ENCODE data around the gene CES3. TPM values are rescaled to one million over a fixed set of nuclear protein-coding genes. Genes with fewer than 3 reads are reported as not detected.

The CES3 gene
- total and polyA plus RNA-seq, 2 donors (not counting 3 experiments of a cell fraction or from before 2014, with no cell fraction given), result 0.10 TPM; not detected in 1

- POLR2A ChIA-PET, result no interaction called here
- Histone ChIP-seq H4K20me1 (replicated peaks; ENCODE audit: control insufficient read depth, extremely low read depth, insufficient read depth, low read length) (no peaks in the 10 kb centered on the region), H3K27me3 (ENCODE audit: control insufficient read depth in 2 of 2, insufficient read depth in 2 of 2, low read length in 2 of 2) (peaks cover 36 to 38% of the 10 kb centered on the region in 2 experiments), H2AFZ (ENCODE audit: low read depth, low read length) (no peak overlapping the region), H3K27ac (ENCODE audit: insufficient read depth, low read depth, low read length) (no peak overlapping the region), H3K9me1 (replicated peaks; ENCODE audit: control insufficient read depth, extremely low read depth, insufficient read depth, low read length) (no peaks in the 10 kb centered on the region), H3K9me3 (replicated peaks; ENCODE audit: control insufficient read depth, insufficient read depth, low read length) (no peaks in the 10 kb centered on the region), H3K36me3 (ENCODE audit: control insufficient read depth in 2 of 2, extremely low read depth in 1 of 2, insufficient read depth in 2 of 2, low read length in 2 of 2) (no peaks in the 10 kb centered on the region), H3K4me3 (replicated peaks in 1 of 3; ENCODE audit: insufficient read depth in 1 of 3, low read depth in 1 of 3, low read length in 3 of 3) (no peak overlapping the region), H3K4me2 (ENCODE audit: insufficient read depth, low read length) (no peak overlapping the region), H3K4me1 (ENCODE audit: control insufficient read depth, extremely low read depth, insufficient read depth, low read length) (peaks cover 3% of the 10 kb centered on the region), H3K9ac (replicated peaks; ENCODE audit: extremely low read depth, insufficient read depth, low read length) (no peak overlapping the region), H3K79me2 (ENCODE audit: control insufficient read depth, insufficient read depth, low read length) (no peaks in the 10 kb centered on the region)
- TF ChIP-seq MYC (IDR thresholded peaks at IDR 0.05; ENCODE audit: low read depth, low read length) (no peak), GATA2 (IDR thresholded peaks at IDR 0.05; ENCODE audit: insufficient read depth, insufficient read length, low read depth, low read length) (no peak), POLR2AphosphoS5 (IDR thresholded peaks at IDR 0.05; ENCODE audit: insufficient read depth, low read depth, low read length) (no peak), EZH2 (IDR thresholded peaks at IDR 0.05; ENCODE audit: borderline replicate concordance, low read depth, low read length, severe bottlenecking) (no peak)
- DNase-seq (ENCODE audit: low read depth, low spot score) (no peak), FAIRE-seq (no peak)
- intact Hi-C loops (cut with micrococcal nuclease), result no loop called here
- dilution Hi-C loops (cut with MboI; ENCODE audit: extremely low pct_ligation_motif_present, low sequenced_read_pairs), result no loop called here
- BruUV-seq (replicated peaks), result no TSS peak
- CTCF ChIA-PET, result interaction anchor here (1.0 to 5.2 kb wide), 6 partner anchors 8 to 41 kb away, joined by 3 to 25 read pairs (median 6); partner anchors contain the start of gene PDP2
Measured at GRCh38 chr16:66920924-66921680, 40.0 kb upstream of the CES3 start.

- POLR2A ChIA-PET, result no interaction called here
- dilution Hi-C loops (cut with MboI; ENCODE audit: extremely low pct_ligation_motif_present, low sequenced_read_pairs), result no loop called here
- no peak for DNase-seq (ENCODE audit: low read depth, low spot score)
- TF ChIP-seq EZH2 (IDR thresholded peaks at IDR 0.05; ENCODE audit: borderline replicate concordance, low read depth, low read length, severe bottlenecking), result no peak
- no peak for TF ChIP-seq CTCF (IDR thresholded peaks at IDR 0.05; ENCODE audit: extremely low read depth in 1 of 2, insufficient read depth in 1 of 2, low read depth in 1 of 2, low read length in 2 of 2)
- no peak for TF ChIP-seq MYC (IDR thresholded peaks at IDR 0.05; ENCODE audit: low read depth, low read length)
- TF ChIP-seq MAX (IDR thresholded peaks at IDR 0.05; ENCODE audit: insufficient read depth, insufficient read length), result no peak
- no peak for TF ChIP-seq FOS (IDR thresholded peaks at IDR 0.05; ENCODE audit: borderline replicate concordance, insufficient read depth, low read length)
- TF ChIP-seq POLR2A (IDR thresholded peaks at IDR 0.05; ENCODE audit: low read depth, low read length), result no peak
- no peak for TF ChIP-seq JUN (IDR thresholded peaks at IDR 0.05; ENCODE audit: borderline replicate concordance, insufficient read depth, insufficient read length, low read depth)
- TF ChIP-seq GATA2 (IDR thresholded peaks at IDR 0.05; ENCODE audit: insufficient read depth, insufficient read length, low read depth, low read length), result no peak
- no peak for TF ChIP-seq POLR2AphosphoS5 (IDR thresholded peaks at IDR 0.05; ENCODE audit: insufficient read depth, low read depth, low read length)
- no peak overlapping the region for H2AFZ ChIP-seq (ENCODE audit: low read depth, low read length)
- no TSS peak for BruUV-seq (replicated peaks)
- no peak overlapping the region for H3K4me3 ChIP-seq (replicated peaks in 1 of 3; ENCODE audit: insufficient read depth in 1 of 3, low read depth in 1 of 3, low read length in 3 of 3)
- intact Hi-C loops (cut with micrococcal nuclease), result no loop called here
- no peak overlapping the region for H3K9ac ChIP-seq (replicated peaks; ENCODE audit: extremely low read depth, insufficient read depth, low read length)
- H3K27ac ChIP-seq (ENCODE audit: insufficient read depth, low read depth, low read length), result no peak overlapping the region
- no peaks in the 10 kb centered on the region for H3K36me3 ChIP-seq (ENCODE audit: control insufficient read depth in 2 of 2, extremely low read depth in 1 of 2, insufficient read depth in 2 of 2, low read length in 2 of 2)
- peaks cover 35 to 41% of the 10 kb centered on the region in 2 experiments for H3K27me3 ChIP-seq (ENCODE audit: control insufficient read depth in 2 of 2, insufficient read depth in 2 of 2, low read length in 2 of 2)
- H3K4me1 ChIP-seq (ENCODE audit: control insufficient read depth, extremely low read depth, insufficient read depth, low read length), result peaks cover 3% of the 10 kb centered on the region
- no peaks in the 10 kb centered on the region for H4K20me1 ChIP-seq (replicated peaks; ENCODE audit: control insufficient read depth, extremely low read depth, insufficient read depth, low read length)
- H3K9me3 ChIP-seq (replicated peaks; ENCODE audit: control insufficient read depth, insufficient read depth, low read length), result no peaks in the 10 kb centered on the region
- no peak for FAIRE-seq
- H3K4me2 ChIP-seq (ENCODE audit: insufficient read depth, low read length), result no peak overlapping the region
- CTCF ChIA-PET, result interaction anchor here (1.0 to 5.2 kb wide), 5 partner anchors 12 to 42 kb away, joined by 3 to 25 read pairs (median 4); partner anchors contain the start of gene PDP2
- H3K9me1 ChIP-seq (replicated peaks; ENCODE audit: control insufficient read depth, extremely low read depth, insufficient read depth, low read length), result no peaks in the 10 kb centered on the region
- no peaks in the 10 kb centered on the region for H3K79me2 ChIP-seq (ENCODE audit: control insufficient read depth, insufficient read depth, low read length)
Measured at GRCh38 chr16:66921729-66922450, 39.2 kb upstream of the CES3 start.

Data from endothelial cell of umbilical vein (primary cell).